Muscle layer of duodenum (tissue), 2 donors: ENCODE measurements around the gene CACNA2D3.

Experiments
- H3K27ac ChIP-seq: one replicate; pipeline ENCODE4 v1.7.0; 2013; ENCODE audit warnings: mild to moderate bottlenecking, low read length
- H3K27me3 ChIP-seq: one replicate; pipeline ENCODE4 v1.7.0; 2013; ENCODE audit warnings: low read depth, mild to moderate bottlenecking, control low read depth, low read length
- H3K36me3 ChIP-seq, 2 donors: one replicate each; pipeline ENCODE4 v1.7.0; 2013; ENCODE audit warnings: low read length in 2 of 2, control low read depth in 1 of 2, mild to moderate bottlenecking in 1 of 2; ENCODE audit not compliant: insufficient read depth in 2 of 2, control insufficient read depth in 1 of 2
- H3K4me1 ChIP-seq, 2 donors: one replicate each; pipeline ENCODE4 v1.7.0; 2013; ENCODE audit warnings: low read length in 2 of 2, mild to moderate bottlenecking in 2 of 2, control low read depth in 1 of 2, moderate library complexity in 1 of 2; ENCODE audit not compliant: insufficient read depth in 2 of 2, control insufficient read depth in 1 of 2
- H3K4me3 ChIP-seq, 2 donors: one replicate each; pipeline ENCODE4 v1.7.0; 2013; ENCODE audit warnings: low read length in 2 of 2, low read depth in 1 of 2, mild to moderate bottlenecking in 1 of 2
- H3K9me3 ChIP-seq, 2 donors: one replicate each; pipeline ENCODE4 v1.7.0; 2013; ENCODE audit warnings: low read length in 2 of 2, control low read depth in 1 of 2, mild to moderate bottlenecking in 1 of 2; ENCODE audit not compliant: control insufficient read depth in 1 of 2
- donor health status: healthy.

CACNA2D3 gene

DNA sequence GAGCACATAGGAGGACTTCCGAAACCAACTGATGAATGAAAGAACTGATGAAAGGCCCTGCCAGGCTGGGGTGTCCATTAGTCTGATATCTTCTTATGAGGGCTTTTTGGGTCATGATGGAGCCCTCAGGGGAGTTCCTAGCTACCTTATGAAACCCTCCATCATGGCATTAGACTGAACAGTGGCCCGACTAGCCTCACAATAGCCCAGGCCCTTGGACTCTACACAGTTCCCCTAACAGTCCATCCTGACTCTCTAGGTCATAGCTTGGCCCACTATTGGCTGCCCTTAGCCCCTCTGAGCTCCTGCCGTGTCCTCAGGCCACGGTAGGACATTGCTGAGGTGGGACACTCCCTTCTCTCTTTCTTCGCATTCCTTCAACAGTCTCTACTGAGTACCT lies 365.9 kb downstream of the CACNA2D3 start:
- Histone ChIP-seq H3K36me3 (no peaks in the 10 kb centered on the region), H3K4me3 (no peak overlapping the region), H3K27me3 (no peaks in the 10 kb centered on the region), H3K4me1 (no peaks in the 10 kb centered on the region), H3K9me3 (no peaks in the 10 kb centered on the region), H3K27ac (no peak overlapping the region)

DNA sequence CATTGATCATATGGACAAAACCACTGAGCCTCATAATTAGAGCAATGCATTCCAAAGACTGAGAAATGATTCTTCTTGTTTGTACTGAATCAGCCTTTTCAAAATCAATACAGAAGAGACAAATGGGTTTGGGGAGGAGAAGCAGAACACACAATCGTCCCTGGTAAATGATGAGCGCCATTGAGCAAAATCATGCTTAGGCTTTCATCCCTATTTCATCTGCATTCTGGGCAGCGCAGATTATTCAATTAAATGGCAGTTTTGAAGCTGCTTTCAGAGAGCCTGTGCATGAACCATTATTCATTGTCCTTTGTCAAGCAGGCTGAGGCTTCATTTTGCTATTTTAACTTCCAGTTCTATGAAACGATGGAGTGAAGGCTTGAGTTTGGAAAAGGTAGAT lies 371.9 kb downstream of the CACNA2D3 start:
- H3K4me3 ChIP-seq: no peak overlapping the region
- H3K27me3 ChIP-seq: no peaks in the 10 kb centered on the region
- no peaks in the 10 kb centered on the region for H3K4me1 ChIP-seq
- H3K9me3 ChIP-seq: no peaks in the 10 kb centered on the region
- H3K36me3 ChIP-seq: no peaks in the 10 kb centered on the region
- H3K27ac ChIP-seq: no peak overlapping the region

DNA sequence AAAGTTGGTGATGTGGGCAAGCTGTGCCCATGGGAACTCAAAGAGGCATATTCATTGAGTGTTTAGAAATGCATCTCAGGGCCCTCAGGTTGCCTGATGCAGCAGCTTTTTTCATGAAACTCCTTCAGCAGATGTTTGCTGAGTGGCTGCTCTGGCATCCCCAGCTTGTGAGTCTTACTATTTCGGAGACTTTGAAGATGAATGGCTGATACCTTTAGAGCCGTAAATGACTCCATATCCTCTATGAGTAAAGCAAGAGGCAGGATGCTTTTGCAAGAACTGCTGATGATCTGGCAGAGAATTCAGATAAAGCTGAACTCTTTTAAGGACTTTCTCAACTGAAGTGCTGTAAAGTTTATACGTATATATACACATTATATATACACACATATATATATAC lies 384.3 kb downstream of the CACNA2D3 start:
- no peak overlapping the region for H3K4me3 ChIP-seq
- no peaks in the 10 kb centered on the region for H3K36me3 ChIP-seq
- no peaks in the 10 kb centered on the region for H3K9me3 ChIP-seq
- no peaks in the 10 kb centered on the region for H3K4me1 ChIP-seq
- H3K27me3 ChIP-seq: no peaks in the 10 kb centered on the region
- H3K27ac ChIP-seq: no peak overlapping the region

DNA sequence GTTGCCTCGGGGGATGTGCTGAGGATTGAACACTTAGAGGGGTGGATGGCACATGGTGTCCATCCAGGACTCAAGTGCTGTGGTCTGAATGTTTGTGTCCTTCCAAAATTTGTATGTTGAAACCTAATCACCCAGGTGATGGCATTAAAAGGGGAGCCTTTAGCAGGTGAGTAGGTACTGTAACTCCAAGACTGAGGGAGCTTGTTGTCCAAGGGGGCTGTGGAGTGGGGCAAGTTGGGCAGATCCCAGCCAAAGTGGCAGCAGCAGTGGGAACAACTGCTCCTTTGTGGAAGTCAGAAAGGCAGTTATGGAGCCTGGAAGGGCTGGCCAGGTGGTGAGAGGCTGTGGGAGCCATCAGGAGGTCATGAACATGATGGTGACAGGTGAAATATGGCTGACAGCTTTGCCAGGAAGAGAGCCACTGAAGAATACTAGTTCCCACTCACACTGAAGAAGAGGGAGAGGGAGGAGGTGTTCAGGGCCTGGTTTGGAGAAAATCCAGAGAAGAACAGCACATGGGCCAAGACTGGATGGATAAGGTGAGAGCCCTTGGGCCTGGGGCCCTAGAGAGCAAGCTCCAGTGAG lies 385.6 kb downstream of the CACNA2D3 start:
- Histone ChIP-seq H3K27me3 (no peaks in the 10 kb centered on the region), H3K9me3 (no peaks in the 10 kb centered on the region)

GRCh38 chr3:54510506-54510905 lies 388.2 kb downstream of the CACNA2D3 start:
- Histone ChIP-seq H3K27me3 (no peaks in the 10 kb centered on the region), H3K36me3 (no peaks in the 10 kb centered on the region), H3K4me3 (no peak overlapping the region), H3K27ac (no peak overlapping the region), H3K4me1 (no peaks in the 10 kb centered on the region), H3K9me3 (no peaks in the 10 kb centered on the region)

More for the DNA sequence above, 385.6 kb downstream of the CACNA2D3 start:
- no peaks in the 10 kb centered on the region for H3K36me3 ChIP-seq
- no peaks in the 10 kb centered on the region for H3K4me1 ChIP-seq
- H3K4me3 ChIP-seq: no peak overlapping the region
- H3K27ac ChIP-seq: no peak overlapping the region

DNA sequence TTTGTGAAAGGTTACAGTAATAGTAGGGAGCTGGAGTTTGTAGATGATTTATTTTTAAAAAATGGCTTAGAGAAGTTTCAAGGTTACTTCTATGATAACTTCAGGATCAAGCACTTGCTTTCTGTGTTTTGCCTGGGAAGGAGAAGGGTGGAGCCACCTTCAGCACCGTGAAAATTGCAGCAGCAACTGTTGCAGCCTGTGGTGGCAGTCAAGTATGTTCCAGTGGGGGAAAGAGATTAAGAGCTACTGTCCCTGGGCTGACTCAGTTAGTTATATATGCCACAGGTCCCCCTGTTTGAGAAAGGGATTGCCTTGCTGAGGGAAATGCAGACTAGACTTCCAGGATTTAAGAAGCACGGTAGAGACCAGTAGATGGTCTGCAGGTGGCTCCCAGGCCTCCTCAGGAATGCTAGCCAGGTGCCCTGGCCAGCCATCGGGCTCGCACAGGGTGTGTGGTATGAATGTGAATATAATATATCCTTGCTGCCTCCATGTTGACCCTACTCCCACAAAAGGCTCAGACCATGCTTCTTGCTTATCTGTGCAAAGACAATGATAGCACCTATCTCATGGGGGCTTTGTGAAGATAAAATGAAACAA lies 389.5 kb downstream of the CACNA2D3 start:
- Histone ChIP-seq H3K27me3 (no peaks in the 10 kb centered on the region), H3K4me3 (no peak overlapping the region), H3K36me3 (no peaks in the 10 kb centered on the region), H3K27ac (no peak overlapping the region), H3K4me1 (no peaks in the 10 kb centered on the region), H3K9me3 (no peaks in the 10 kb centered on the region)

GRCh38 chr3:54514006-54514405 lies 391.7 kb downstream of the CACNA2D3 start:
- Histone ChIP-seq H3K27me3 (no peaks in the 10 kb centered on the region), H3K9me3 (no peaks in the 10 kb centered on the region), H3K4me1 (no peaks in the 10 kb centered on the region), H3K36me3 (no peaks in the 10 kb centered on the region), H3K4me3 (no peak overlapping the region), H3K27ac (no peak overlapping the region)

DNA sequence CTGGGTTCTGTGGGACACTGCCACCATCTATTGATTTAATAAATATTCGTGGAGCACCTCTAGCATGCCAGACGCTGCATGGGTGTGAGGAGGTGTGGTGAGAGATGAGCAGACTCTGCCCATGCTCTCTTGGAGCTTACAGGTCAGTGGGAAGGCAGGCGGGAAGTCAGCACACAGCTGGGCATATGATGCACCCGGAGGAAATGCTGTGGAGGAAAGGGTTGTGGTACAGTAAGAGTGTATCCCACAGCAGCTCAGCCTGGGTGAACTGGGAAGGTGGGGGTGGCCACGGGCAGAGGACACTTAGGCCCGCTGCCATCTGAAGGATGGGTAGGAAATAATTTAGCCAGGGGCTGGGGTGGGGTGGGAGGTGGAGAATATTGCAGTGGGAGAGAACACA lies 392.1 kb downstream of the CACNA2D3 start:
- H3K4me3 ChIP-seq: no peak overlapping the region
- no peak overlapping the region for H3K27ac ChIP-seq
- H3K36me3 ChIP-seq: no peaks in the 10 kb centered on the region
- H3K4me1 ChIP-seq: no peaks in the 10 kb centered on the region
- H3K9me3 ChIP-seq: no peaks in the 10 kb centered on the region
- no peaks in the 10 kb centered on the region for H3K27me3 ChIP-seq

- H3K27ac ChIP-seq: no peak overlapping the region
- no peaks in the 10 kb centered on the region for H3K4me1 ChIP-seq
- no peaks in the 10 kb centered on the region for H3K9me3 ChIP-seq
- no peak overlapping the region for H3K4me3 ChIP-seq
- no peaks in the 10 kb centered on the region for H3K36me3 ChIP-seq
- H3K27me3 ChIP-seq: no peaks in the 10 kb centered on the region
Observed at GRCh38 chr3:54515441-54516213, 393.3 kb downstream of the CACNA2D3 start.

DNA sequence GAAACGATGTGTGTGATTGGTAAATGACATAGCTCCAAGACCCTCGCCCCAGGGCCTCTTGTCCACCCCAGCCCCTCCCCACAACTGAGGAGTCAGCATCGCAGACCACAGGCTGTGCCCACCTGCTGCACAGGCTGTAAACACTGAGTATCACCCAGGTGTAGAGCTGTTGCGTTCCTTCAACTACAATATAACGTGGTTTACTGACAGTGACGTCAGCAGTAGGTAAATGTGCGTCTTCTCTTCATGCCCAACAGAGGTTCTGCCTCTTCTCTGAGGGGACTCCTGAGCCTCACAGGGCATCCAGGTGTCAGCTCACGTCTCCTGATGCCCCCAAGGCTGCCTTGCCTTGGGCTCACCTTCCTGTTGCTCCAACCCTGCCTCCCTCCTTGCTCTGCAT lies 395.1 kb downstream of the CACNA2D3 start:
- no peak overlapping the region for H3K27ac ChIP-seq
- H3K4me3 ChIP-seq: no peak overlapping the region
- H3K4me1 ChIP-seq: no peaks in the 10 kb centered on the region
- peaks cover 0 to 5% of the 10 kb centered on the region in 2 donors for H3K9me3 ChIP-seq
- no peaks in the 10 kb centered on the region for H3K36me3 ChIP-seq
- H3K27me3 ChIP-seq: no peaks in the 10 kb centered on the region

- Histone ChIP-seq H3K4me3 (no peak overlapping the region), H3K27me3 (no peaks in the 10 kb centered on the region), H3K27ac (no peak overlapping the region), H3K36me3 (no peaks in the 10 kb centered on the region), H3K9me3 (peaks cover 0 to 7% of the 10 kb centered on the region in 2 donors), H3K4me1 (no peaks in the 10 kb centered on the region)
Observed at GRCh38 chr3:54518011-54518675, 395.8 kb downstream of the CACNA2D3 start.
